ENCODE results near the gene DNAH14. TPM values are rescaled to one million over a fixed set of nuclear protein-coding genes. Genes with fewer than 3 reads are reported as not detected.
A peak's percentile ranks its signal among the peaks of the same experiment; 100 is the strongest.

The DNAH14 gene
- total RNA-seq, 2 donors from 2014 or later, result 16.9 to 33.3 TPM

GRCh38 chr1:225341642-225342041, 412.2 kb downstream of the DNAH14 start:
- DNase-seq, result no peak
- H3K27me3 ChIP-seq, result no peaks in the 10 kb centered on the region
- intact Hi-C loops (cut with DNase I), result no loop called here
- 97% methylated on average over 3 of the region's 3 CpGs for WGBS, 2 donors
- ATAC-seq, result no peak
- no peaks in the 10 kb centered on the region for H3K4me1 ChIP-seq
- no peaks in the 10 kb centered on the region for H3K36me3 ChIP-seq (replicated peaks in 1 of 2; ENCODE audit: insufficient read depth in 1 of 2, low read depth in 2 of 2)
- TF ChIP-seq POLR2A (IDR thresholded peaks at IDR 0.05) (no peak), CTCF (IDR thresholded peaks at IDR 0.05) (no peak)
- no peaks in the 10 kb centered on the region for H3K9me3 ChIP-seq
- H3K4me3 ChIP-seq, result no peak overlapping the region
- H3K27ac ChIP-seq, result no peak overlapping the region

GRCh38 chr1:225342695-225343094, 413.2 kb downstream of the DNAH14 start:
- Histone ChIP-seq H3K9me3 (no peaks in the 10 kb centered on the region), H3K4me3 (no peak overlapping the region), H3K4me1 (no peaks in the 10 kb centered on the region), H3K27me3 (no peaks in the 10 kb centered on the region), H3K36me3 (replicated peaks in 1 of 2; ENCODE audit: insufficient read depth in 1 of 2, low read depth in 2 of 2) (no peaks in the 10 kb centered on the region), H3K27ac (no peak overlapping the region)
- no peak for TF ChIP-seq CTCF (IDR thresholded peaks at IDR 0.05)
- TF ChIP-seq POLR2A (IDR thresholded peaks at IDR 0.05), result no peak
- intact Hi-C loops (cut with DNase I), result no loop called here
- WGBS, 2 donors, result 74 to 82% methylated on average over 6 to 7 of the region's 7 CpGs
- DNase-seq (no peak), ATAC-seq (no peak)

- intact Hi-C loops (cut with DNase I), result no loop called here
- ATAC-seq (no peak), DNase-seq (no peak)
- TF ChIP-seq POLR2A (IDR thresholded peaks at IDR 0.05) (no peak), CTCF (IDR thresholded peaks at IDR 0.05) (peak in 2 of 7 experiments; percentile 6 to 9)
- H3K4me3 ChIP-seq, result no peak overlapping the region
- no peaks in the 10 kb centered on the region for H3K27me3 ChIP-seq
- no peak overlapping the region for H3K27ac ChIP-seq
- no peaks in the 10 kb centered on the region for H3K36me3 ChIP-seq (replicated peaks in 1 of 2; ENCODE audit: insufficient read depth in 1 of 2, low read depth in 2 of 2)
- H3K9me3 ChIP-seq, result no peaks in the 10 kb centered on the region
- no peaks in the 10 kb centered on the region for H3K4me1 ChIP-seq
Observed at GRCh38 chr1:225343618-225344017, 414.1 kb downstream of the DNAH14 start.

GRCh38 chr1:225347123-225347683, 417.7 kb downstream of the DNAH14 start:
- TF ChIP-seq CTCF (IDR thresholded peaks at IDR 0.05) (no peak), POLR2A (IDR thresholded peaks at IDR 0.05) (no peak)
- H3K27ac ChIP-seq, result no peak overlapping the region
- no peaks in the 10 kb centered on the region for H3K9me3 ChIP-seq
- H3K36me3 ChIP-seq (replicated peaks in 1 of 2; ENCODE audit: insufficient read depth in 1 of 2, low read depth in 2 of 2), result no peaks in the 10 kb centered on the region
- intact Hi-C loops (cut with DNase I), result no loop called here
- no peak for ATAC-seq
- no peak for DNase-seq
- H3K4me1 ChIP-seq, result no peaks in the 10 kb centered on the region
- 56 to 58% methylated on average over 3 of the region's 3 CpGs for WGBS, 2 donors
- H3K4me3 ChIP-seq, result no peak overlapping the region
- no peaks in the 10 kb centered on the region for H3K27me3 ChIP-seq

- Histone ChIP-seq H3K36me3 (replicated peaks in 1 of 2; ENCODE audit: insufficient read depth in 1 of 2, low read depth in 2 of 2) (no peaks in the 10 kb centered on the region), H3K27me3 (no peaks in the 10 kb centered on the region), H3K4me3 (no peak overlapping the region), H3K9me3 (no peaks in the 10 kb centered on the region), H3K27ac (no peak overlapping the region), H3K4me1 (no peaks in the 10 kb centered on the region)
- ATAC-seq (no peak), DNase-seq (no peak)
- TF ChIP-seq CTCF (IDR thresholded peaks at IDR 0.05), result no peak
- TF ChIP-seq POLR2A (IDR thresholded peaks at IDR 0.05), result no peak
- intact Hi-C loops (cut with DNase I), result no loop called here
Observed at GRCh38 chr1:225348400-225348799, 418.9 kb downstream of the DNAH14 start.

All from body of pancreas (tissue), 4 donors.